Ishikawa (cell line): Measurements from ENCODE around the gene GJA10.

Source experiments
- CEBPB ChIP-seq: IDR thresholded peaks from 2 replicates; pipeline ENCODE4 v1.6.1; 2012
- CREB1 ChIP-seq: IDR thresholded peaks from 2 replicates; pipeline ENCODE4 v1.6.1; 2012; ENCODE audit warnings: low read depth
- EGR1 ChIP-seq: IDR thresholded peaks from 2 replicates; pipeline ENCODE4 v1.6.1; 2012
- EP300 ChIP-seq: IDR thresholded peaks from 2 replicates; pipeline ENCODE4 v1.6.1; 2012; ENCODE audit warnings: borderline replicate concordance
- FOXM1 ChIP-seq: IDR thresholded peaks from 2 replicates; pipeline ENCODE4 v1.6.1; 2012; ENCODE audit warnings: low read depth, borderline replicate concordance
- NFIC ChIP-seq: IDR thresholded peaks from 2 replicates; pipeline ENCODE4 v1.6.1; 2012
- RAD21 ChIP-seq: IDR thresholded peaks from 2 replicates; pipeline ENCODE4 v1.6.1; 2012; ENCODE audit warnings: low read depth
- TAF1 ChIP-seq: IDR thresholded peaks from 2 replicates; pipeline ENCODE4 v1.6.1; 2012; ENCODE audit warnings: low read depth, mild to moderate bottlenecking
- TCF12 ChIP-seq: IDR thresholded peaks from 2 replicates; pipeline ENCODE4 v1.6.1; 2012; ENCODE audit warnings: low read depth
- TEAD4 ChIP-seq: IDR thresholded peaks from 2 replicates; pipeline ENCODE4 v1.6.1; 2012
- YY1 ChIP-seq: IDR thresholded peaks from 2 replicates; pipeline ENCODE4 v1.6.1; 2012; ENCODE audit warnings: low read depth
- TF ChIP-seq, protein P1 (sequence below): IDR thresholded peaks from 2 replicates; pipeline ENCODE4 v1.6.1; 2012
- TF ChIP-seq, protein P2 (sequence below): IDR thresholded peaks from 2 replicates; pipeline ENCODE4 v1.6.1; 2012; ENCODE audit warnings: low read depth, mild to moderate bottlenecking
- TF ChIP-seq, protein P3 (sequence below): IDR thresholded peaks from 2 replicates; pipeline ENCODE4 v1.6.1; 2012

DNA sequence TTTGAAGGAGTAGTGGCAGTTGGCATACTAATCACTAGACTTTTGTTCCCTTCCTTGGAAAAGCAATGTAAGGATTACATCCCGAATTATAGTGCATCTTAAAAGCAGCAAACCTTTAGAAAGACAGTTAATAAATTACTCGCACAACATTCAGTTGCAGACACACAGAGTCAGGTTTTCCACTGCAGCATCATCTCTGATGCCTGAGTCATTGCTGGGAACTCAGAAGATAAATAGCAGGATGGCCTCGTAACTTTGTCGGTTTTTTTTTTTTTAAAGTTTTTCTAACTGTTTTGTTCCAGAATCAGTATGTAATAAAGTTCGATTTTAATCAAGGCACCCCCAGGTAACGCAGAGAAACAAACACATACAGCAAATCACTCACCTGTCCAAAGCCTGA, 34.3 kb downstream of the GJA10 start:
- no peak for TF ChIP-seq TAF1
- no peak for TF ChIP-seq CREB1
- no peak for TF ChIP-seq EP300
- TF ChIP-seq, protein P1, sequence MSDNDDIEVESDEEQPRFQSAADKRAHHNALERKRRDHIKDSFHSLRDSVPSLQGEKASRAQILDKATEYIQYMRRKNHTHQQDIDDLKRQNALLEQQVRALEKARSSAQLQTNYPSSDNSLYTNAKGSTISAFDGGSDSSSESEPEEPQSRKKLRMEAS: no peak
- TF ChIP-seq, protein P2, sequence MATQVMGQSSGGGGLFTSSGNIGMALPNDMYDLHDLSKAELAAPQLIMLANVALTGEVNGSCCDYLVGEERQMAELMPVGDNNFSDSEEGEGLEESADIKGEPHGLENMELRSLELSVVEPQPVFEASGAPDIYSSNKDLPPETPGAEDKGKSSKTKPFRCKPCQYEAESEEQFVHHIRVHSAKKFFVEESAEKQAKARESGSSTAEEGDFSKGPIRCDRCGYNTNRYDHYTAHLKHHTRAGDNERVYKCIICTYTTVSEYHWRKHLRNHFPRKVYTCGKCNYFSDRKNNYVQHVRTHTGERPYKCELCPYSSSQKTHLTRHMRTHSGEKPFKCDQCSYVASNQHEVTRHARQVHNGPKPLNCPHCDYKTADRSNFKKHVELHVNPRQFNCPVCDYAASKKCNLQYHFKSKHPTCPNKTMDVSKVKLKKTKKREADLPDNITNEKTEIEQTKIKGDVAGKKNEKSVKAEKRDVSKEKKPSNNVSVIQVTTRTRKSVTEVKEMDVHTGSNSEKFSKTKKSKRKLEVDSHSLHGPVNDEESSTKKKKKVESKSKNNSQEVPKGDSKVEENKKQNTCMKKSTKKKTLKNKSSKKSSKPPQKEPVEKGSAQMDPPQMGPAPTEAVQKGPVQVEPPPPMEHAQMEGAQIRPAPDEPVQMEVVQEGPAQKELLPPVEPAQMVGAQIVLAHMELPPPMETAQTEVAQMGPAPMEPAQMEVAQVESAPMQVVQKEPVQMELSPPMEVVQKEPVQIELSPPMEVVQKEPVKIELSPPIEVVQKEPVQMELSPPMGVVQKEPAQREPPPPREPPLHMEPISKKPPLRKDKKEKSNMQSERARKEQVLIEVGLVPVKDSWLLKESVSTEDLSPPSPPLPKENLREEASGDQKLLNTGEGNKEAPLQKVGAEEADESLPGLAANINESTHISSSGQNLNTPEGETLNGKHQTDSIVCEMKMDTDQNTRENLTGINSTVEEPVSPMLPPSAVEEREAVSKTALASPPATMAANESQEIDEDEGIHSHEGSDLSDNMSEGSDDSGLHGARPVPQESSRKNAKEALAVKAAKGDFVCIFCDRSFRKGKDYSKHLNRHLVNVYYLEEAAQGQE: no peak
- no peak for TF ChIP-seq YY1
- TF ChIP-seq CEBPB: no peak
- TF ChIP-seq RAD21: no peak
- no peak for TF ChIP-seq EGR1
- no peak for TF ChIP-seq TCF12
- TF ChIP-seq, protein P3, sequence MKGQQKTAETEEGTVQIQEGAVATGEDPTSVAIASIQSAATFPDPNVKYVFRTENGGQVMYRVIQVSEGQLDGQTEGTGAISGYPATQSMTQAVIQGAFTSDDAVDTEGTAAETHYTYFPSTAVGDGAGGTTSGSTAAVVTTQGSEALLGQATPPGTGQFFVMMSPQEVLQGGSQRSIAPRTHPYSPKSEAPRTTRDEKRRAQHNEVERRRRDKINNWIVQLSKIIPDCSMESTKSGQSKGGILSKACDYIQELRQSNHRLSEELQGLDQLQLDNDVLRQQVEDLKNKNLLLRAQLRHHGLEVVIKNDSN: no peak
- TF ChIP-seq FOXM1: no peak
- no peak for TF ChIP-seq TEAD4
- TF ChIP-seq NFIC: no peak
